ENCODE data around the gene CCDC69.

DNA sequence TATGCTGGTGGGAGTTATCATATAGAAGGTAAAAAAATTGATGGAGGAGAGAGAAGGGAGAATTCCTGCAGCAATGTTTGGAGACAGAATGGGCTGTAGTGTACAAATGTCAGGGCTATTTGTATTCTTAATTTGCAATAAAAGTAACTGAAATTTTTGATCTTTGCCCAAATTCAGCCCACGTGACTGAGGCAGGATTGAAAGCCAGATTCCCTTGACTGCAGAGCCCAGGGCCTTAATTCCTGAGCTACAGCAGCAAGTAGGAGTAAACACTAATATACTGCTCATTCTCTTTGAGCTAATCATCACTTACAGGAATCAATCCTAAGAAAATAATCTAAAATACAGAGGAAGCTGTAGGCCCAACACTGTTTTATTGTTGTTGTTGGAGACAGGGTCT, 61.1 kb downstream of the CCDC69 start:
- no peak for TF ChIP-seq POLR2A (IDR thresholded peaks at IDR 0.05)
- TF ChIP-seq, protein P1, sequence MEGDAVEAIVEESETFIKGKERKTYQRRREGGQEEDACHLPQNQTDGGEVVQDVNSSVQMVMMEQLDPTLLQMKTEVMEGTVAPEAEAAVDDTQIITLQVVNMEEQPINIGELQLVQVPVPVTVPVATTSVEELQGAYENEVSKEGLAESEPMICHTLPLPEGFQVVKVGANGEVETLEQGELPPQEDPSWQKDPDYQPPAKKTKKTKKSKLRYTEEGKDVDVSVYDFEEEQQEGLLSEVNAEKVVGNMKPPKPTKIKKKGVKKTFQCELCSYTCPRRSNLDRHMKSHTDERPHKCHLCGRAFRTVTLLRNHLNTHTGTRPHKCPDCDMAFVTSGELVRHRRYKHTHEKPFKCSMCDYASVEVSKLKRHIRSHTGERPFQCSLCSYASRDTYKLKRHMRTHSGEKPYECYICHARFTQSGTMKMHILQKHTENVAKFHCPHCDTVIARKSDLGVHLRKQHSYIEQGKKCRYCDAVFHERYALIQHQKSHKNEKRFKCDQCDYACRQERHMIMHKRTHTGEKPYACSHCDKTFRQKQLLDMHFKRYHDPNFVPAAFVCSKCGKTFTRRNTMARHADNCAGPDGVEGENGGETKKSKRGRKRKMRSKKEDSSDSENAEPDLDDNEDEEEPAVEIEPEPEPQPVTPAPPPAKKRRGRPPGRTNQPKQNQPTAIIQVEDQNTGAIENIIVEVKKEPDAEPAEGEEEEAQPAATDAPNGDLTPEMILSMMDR (IDR thresholded peaks at IDR 0.05) = no peak
